ENCODE measurements around the gene LTO1. TPM values are rescaled to one million over a fixed set of nuclear protein-coding genes. Genes with fewer than 3 reads are reported as not detected.
A peak's percentile ranks its signal among the peaks of the same experiment; 100 is the strongest.

LTO1 gene
- total RNA-seq, 3 donors from 2014 or later, result 22.2 to 24.5 (median 22.8) TPM

GRCh38 chr11:69677749-69678148 is 2.6 kb upstream of the LTO1 start:
- Mint-ChIP-seq H3K4me3 (no peak overlapping the region), H3K9me3 (no peaks in the 10 kb centered on the region), H3K27me3 (ENCODE audit: low read depth) (peaks cover 3% of the 10 kb centered on the region), H3K4me1 (ENCODE audit: low read depth) (peaks cover 19% of the 10 kb centered on the region), H3K36me3 (ENCODE audit: insufficient read depth) (peaks cover 4% of the 10 kb centered on the region)
- DNase-seq (no peak), ATAC-seq (no peak)

- no peaks in the 10 kb centered on the region for H3K9me3 Mint-ChIP-seq
- H3K36me3 Mint-ChIP-seq (ENCODE audit: insufficient read depth), result peaks cover 22% of the 10 kb centered on the region
- DNase-seq (peak; percentile 22), ATAC-seq (peak; percentile 20 to 25)
- H3K4me1 Mint-ChIP-seq (ENCODE audit: low read depth), result peaks cover 28% of the 10 kb centered on the region
- H3K4me3 Mint-ChIP-seq, result peak overlapping the region; percentile 96
- H3K27me3 Mint-ChIP-seq (ENCODE audit: low read depth), result no peaks in the 10 kb centered on the region
Measured at GRCh38 chr11:69674267-69674885, 777 bp downstream of the LTO1 start.

DNA sequence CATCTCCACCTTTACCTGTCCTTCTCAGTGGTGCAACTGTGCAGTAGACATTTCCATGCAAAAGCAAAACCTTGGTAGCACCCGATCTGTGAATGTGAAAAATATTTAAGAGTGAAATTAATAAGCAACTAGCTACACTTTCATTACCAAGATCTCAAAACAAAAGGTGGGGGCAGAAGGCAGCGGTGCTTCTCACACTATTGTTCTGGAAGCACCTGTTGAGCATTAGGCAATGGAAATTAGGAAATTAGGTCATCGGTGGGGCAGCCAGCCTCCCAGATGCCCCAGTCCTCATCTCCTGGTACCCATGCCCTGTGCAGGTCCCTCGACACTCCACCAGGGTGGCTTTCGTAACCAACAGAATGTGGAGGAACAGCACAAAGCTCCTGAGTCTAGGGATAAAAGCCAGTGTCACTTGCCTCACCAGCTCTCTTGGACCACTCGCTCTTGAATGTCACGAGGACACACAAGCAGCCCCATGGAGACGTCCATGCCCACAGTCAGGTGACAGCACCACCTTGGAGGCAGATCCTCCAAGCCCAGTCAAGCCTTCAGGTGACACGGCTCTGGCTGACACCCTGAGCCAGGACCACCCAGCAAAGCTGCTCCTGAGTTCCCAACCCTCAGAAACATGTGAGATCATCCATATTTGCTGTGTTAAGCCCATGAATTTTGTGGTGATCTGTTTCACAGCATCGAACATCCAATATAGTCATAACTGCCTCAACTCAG is 3.3 kb downstream of the LTO1 start:
- DNase-seq (no peak), ATAC-seq (no peak)
- H3K9me3 Mint-ChIP-seq, result no peaks in the 10 kb centered on the region
- no peaks in the 10 kb centered on the region for H3K27me3 Mint-ChIP-seq (ENCODE audit: low read depth)
- H3K36me3 Mint-ChIP-seq (ENCODE audit: insufficient read depth), result peaks cover 34% of the 10 kb centered on the region
- peaks cover 28% of the 10 kb centered on the region for H3K4me1 Mint-ChIP-seq (ENCODE audit: low read depth)
- no peak overlapping the region for H3K4me3 Mint-ChIP-seq

GRCh38 chr11:69670158-69670845 is 4.9 kb downstream of the LTO1 start:
- H3K27me3 Mint-ChIP-seq (ENCODE audit: low read depth), result no peaks in the 10 kb centered on the region
- DNase-seq, result peak; percentile 47
- no peak overlapping the region for H3K4me3 Mint-ChIP-seq
- H3K9me3 Mint-ChIP-seq, result no peaks in the 10 kb centered on the region
- peak in 1 of 2 donors; percentile 15 for ATAC-seq
- peaks cover 35% of the 10 kb centered on the region for H3K36me3 Mint-ChIP-seq (ENCODE audit: insufficient read depth)
- H3K4me1 Mint-ChIP-seq (ENCODE audit: low read depth), result peaks cover 25% of the 10 kb centered on the region

DNA sequence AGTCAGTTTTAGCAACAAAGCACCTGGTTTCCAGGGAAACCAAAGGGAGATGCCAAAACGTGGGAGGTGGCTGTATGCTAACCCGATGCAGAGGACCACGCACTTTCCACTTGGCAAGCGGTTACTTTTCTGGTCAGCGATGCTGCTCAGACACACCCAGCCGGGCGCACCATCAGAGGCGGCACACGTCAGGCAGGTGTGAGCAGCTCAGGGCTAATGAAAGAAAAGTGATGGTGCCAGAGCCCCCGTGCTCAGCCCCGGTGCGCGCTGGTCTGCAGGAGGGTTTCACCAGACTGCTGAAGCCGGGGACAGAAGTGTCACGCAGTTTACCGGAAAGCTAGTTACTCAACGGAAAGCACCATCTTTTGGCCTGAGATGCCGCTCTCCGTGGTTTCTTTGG is 5.7 kb downstream of the LTO1 start:
- Mint-ChIP-seq H3K27me3 (ENCODE audit: low read depth) (no peaks in the 10 kb centered on the region), H3K4me1 (ENCODE audit: low read depth) (peaks cover 22% of the 10 kb centered on the region), H3K9me3 (no peaks in the 10 kb centered on the region), H3K4me3 (no peak overlapping the region), H3K36me3 (ENCODE audit: insufficient read depth) (peaks cover 37% of the 10 kb centered on the region)
- no peak for ATAC-seq
- no peak for DNase-seq

GRCh38 chr11:69667619-69668604 is 7.2 kb downstream of the LTO1 start:
- ATAC-seq, result no peak

GRCh38 chr11:69666752-69667536 is 8.2 kb downstream of the LTO1 start:
- DNase-seq (no peak), ATAC-seq (no peak)
- Mint-ChIP-seq H3K27me3 (ENCODE audit: low read depth) (no peaks in the 10 kb centered on the region), H3K36me3 (ENCODE audit: insufficient read depth) (peaks cover 45% of the 10 kb centered on the region), H3K9me3 (no peaks in the 10 kb centered on the region), H3K4me3 (no peak overlapping the region), H3K4me1 (ENCODE audit: low read depth) (peaks cover 7% of the 10 kb centered on the region)

More at GRCh38 chr11:69667619-69668604, 7.2 kb downstream of the LTO1 start:
- Mint-ChIP-seq H3K4me1 (ENCODE audit: low read depth) (peaks cover 9% of the 10 kb centered on the region), H3K27me3 (ENCODE audit: low read depth) (no peaks in the 10 kb centered on the region), H3K9me3 (no peaks in the 10 kb centered on the region), H3K4me3 (no peak overlapping the region), H3K36me3 (ENCODE audit: insufficient read depth) (peaks cover 46% of the 10 kb centered on the region)
- no peak for DNase-seq

DNA sequence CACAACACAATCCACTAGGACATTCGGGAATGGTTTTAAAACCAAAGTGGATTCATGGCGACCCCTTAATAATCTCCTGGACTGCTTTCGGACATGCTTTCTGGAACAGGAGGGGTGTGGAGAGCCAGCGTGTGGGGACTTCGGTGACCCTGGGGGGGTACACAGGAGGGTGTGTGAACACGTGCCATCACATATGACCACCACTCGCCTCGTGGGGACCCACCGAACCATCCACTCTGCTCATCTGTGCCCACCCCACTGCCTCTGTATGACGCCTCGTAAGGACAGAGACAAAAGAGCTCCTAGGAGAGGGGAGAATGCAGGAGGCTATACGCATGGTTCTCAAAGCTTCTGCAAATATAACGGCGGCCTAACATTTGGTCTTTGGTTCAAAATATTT is 8.9 kb downstream of the LTO1 start:
- DNase-seq (no peak), ATAC-seq (no peak)
- no peak overlapping the region for H3K4me3 Mint-ChIP-seq
- peaks cover 41% of the 10 kb centered on the region for H3K36me3 Mint-ChIP-seq (ENCODE audit: insufficient read depth)
- no peaks in the 10 kb centered on the region for H3K27me3 Mint-ChIP-seq (ENCODE audit: low read depth)
- no peaks in the 10 kb centered on the region for H3K9me3 Mint-ChIP-seq
- peaks cover 7% of the 10 kb centered on the region for H3K4me1 Mint-ChIP-seq (ENCODE audit: low read depth)

GRCh38 chr11:69665669-69666068 is 9.5 kb downstream of the LTO1 start:
- peaks cover 7% of the 10 kb centered on the region for H3K4me1 Mint-ChIP-seq (ENCODE audit: low read depth)
- H3K27me3 Mint-ChIP-seq (ENCODE audit: low read depth), result no peaks in the 10 kb centered on the region
- no peaks in the 10 kb centered on the region for H3K9me3 Mint-ChIP-seq
- peaks cover 39% of the 10 kb centered on the region for H3K36me3 Mint-ChIP-seq (ENCODE audit: insufficient read depth)
- DNase-seq (no peak), ATAC-seq (no peak)
- H3K4me3 Mint-ChIP-seq, result no peak overlapping the region

DNA sequence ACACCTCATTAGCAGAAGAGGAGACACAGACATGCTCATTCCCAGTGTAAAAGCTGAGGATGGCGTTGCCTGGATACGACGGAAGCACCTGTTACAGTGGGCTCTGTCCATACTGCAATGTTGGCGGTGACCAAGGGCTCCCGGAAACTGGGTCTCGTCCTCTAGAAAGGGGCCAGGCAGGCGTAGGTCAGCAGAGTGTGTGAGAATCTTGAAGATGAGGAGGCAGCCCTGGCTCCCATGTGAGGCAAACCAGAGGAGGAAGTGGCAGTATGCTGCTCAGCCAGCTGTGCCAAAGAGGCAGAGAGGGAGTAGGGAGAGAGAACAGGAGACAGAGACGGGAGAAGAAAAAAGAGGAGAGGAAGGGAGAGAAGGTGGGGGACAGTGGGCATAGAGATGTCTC is 10.3 kb downstream of the LTO1 start:
- Mint-ChIP-seq H3K9me3 (no peaks in the 10 kb centered on the region), H3K4me3 (no peak overlapping the region), H3K27me3 (ENCODE audit: low read depth) (no peaks in the 10 kb centered on the region), H3K36me3 (ENCODE audit: insufficient read depth) (peaks cover 33% of the 10 kb centered on the region), H3K4me1 (ENCODE audit: low read depth) (peaks cover under 1% of the 10 kb centered on the region)
- ATAC-seq (no peak), DNase-seq (no peak)

GRCh38 chr11:69664103-69664775 is 10.9 kb downstream of the LTO1 start:
- DNase-seq (no peak), ATAC-seq (no peak)
- Mint-ChIP-seq H3K4me3 (no peak overlapping the region), H3K36me3 (ENCODE audit: insufficient read depth) (peaks cover 31% of the 10 kb centered on the region), H3K4me1 (ENCODE audit: low read depth) (no peaks in the 10 kb centered on the region), H3K27me3 (ENCODE audit: low read depth) (no peaks in the 10 kb centered on the region), H3K9me3 (no peaks in the 10 kb centered on the region)

- ATAC-seq (no peak), DNase-seq (no peak)
- Mint-ChIP-seq H3K4me1 (ENCODE audit: low read depth) (no peaks in the 10 kb centered on the region), H3K4me3 (no peak overlapping the region), H3K9me3 (no peaks in the 10 kb centered on the region), H3K27me3 (ENCODE audit: low read depth) (no peaks in the 10 kb centered on the region), H3K36me3 (ENCODE audit: insufficient read depth) (peaks cover 27% of the 10 kb centered on the region)
Measured at GRCh38 chr11:69663326-69663725, 11.8 kb downstream of the LTO1 start.

DNA sequence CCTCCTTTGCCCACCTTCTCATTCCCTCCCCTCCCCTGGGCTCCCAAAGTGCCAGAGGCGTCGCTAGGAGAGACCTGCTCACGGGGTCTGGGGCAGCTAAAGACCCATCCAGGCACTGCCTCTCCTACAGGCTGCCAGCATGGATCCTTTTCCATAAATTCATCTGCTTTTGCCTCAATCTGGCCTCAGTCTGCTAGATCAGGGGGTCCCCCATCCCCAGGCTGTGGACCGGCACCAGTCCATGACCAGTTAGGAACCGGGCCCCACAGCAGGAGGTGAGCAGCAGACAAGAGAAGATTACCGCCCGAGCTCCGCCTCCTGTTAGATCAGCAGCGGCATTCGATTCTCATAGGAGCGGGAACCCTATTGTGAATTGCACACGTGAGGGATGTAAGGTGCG is 12.3 kb downstream of the LTO1 start:
- Mint-ChIP-seq H3K4me3 (no peak overlapping the region), H3K27me3 (ENCODE audit: low read depth) (no peaks in the 10 kb centered on the region), H3K9me3 (no peaks in the 10 kb centered on the region), H3K4me1 (ENCODE audit: low read depth) (no peaks in the 10 kb centered on the region), H3K36me3 (ENCODE audit: insufficient read depth) (peaks cover 23% of the 10 kb centered on the region)
- DNase-seq (no peak), ATAC-seq (no peak)
